Mesenchymal stem cell (in vitro differentiated cells and primary cell): ENCODE results near the gene PDZD2.

Experiments used
- DNase-seq: peaks from one replicate; pipeline ENCODE4 v3.0.0-alpha.2; 2013
- H2AFZ ChIP-seq: one replicate; pipeline ENCODE4 v1.6.1; 2013; ENCODE audit warnings: low read depth, mild to moderate bottlenecking, control low read depth, inconsistent platforms, low read length, moderate library complexity
- H2AK5ac ChIP-seq: 2 replicates; pipeline ENCODE4 v1.6.1; 2013; ENCODE audit warnings: low read length, moderate library complexity, mild to moderate bottlenecking, inconsistent platforms; ENCODE audit not compliant: severe bottlenecking
- H2BK120ac ChIP-seq: one replicate; pipeline ENCODE4 v1.6.1; 2013; ENCODE audit warnings: low read depth, mild to moderate bottlenecking, inconsistent platforms, low read length, moderate library complexity
- H2BK12ac ChIP-seq, 2 experiments: one replicate each; pipeline ENCODE4 v1.6.1; 2013; ENCODE audit warnings: inconsistent platforms in 2 of 2, low read length in 2 of 2, mild to moderate bottlenecking in 2 of 2, moderate library complexity in 2 of 2, control low read depth in 1 of 2
- H2BK15ac ChIP-seq: one replicate; pipeline ENCODE4 v1.6.1; 2013; ENCODE audit warnings: mild to moderate bottlenecking, low read depth, inconsistent platforms; ENCODE audit not compliant: poor library complexity, severe bottlenecking
- H2BK5ac ChIP-seq: 2 replicates; pipeline ENCODE4 v1.6.1; 2013; ENCODE audit warnings: low read depth, mild to moderate bottlenecking, low read length, control low read depth, inconsistent platforms; ENCODE audit not compliant: poor library complexity, severe bottlenecking
- H3K14ac ChIP-seq, 2 experiments: one replicate each; pipeline ENCODE4 v1.6.1; 2013; ENCODE audit warnings: inconsistent platforms in 2 of 2, low read length in 2 of 2, control low read depth in 1 of 2, mild to moderate bottlenecking in 1 of 2, moderate library complexity in 1 of 2
- H3K18ac ChIP-seq, 2 experiments: one replicate each; pipeline ENCODE4 v1.6.1; 2013; ENCODE audit warnings: inconsistent platforms in 2 of 2, low read length in 2 of 2, control low read depth in 1 of 2, low read depth in 1 of 2, mild to moderate bottlenecking in 1 of 2
- H3K23ac ChIP-seq, 2 experiments: one replicate each; pipeline ENCODE4 v1.6.1; 2013; ENCODE audit warnings: inconsistent platforms in 2 of 2, low read length in 2 of 2, mild to moderate bottlenecking in 2 of 2, moderate library complexity in 2 of 2, control low read depth in 1 of 2
- H3K27ac ChIP-seq: 2 replicates; pipeline ENCODE4 v1.5.1; 2013; ENCODE audit warnings: mild to moderate bottlenecking, moderate library complexity, low read length, control low read depth, inconsistent platforms; ENCODE audit not compliant: poor library complexity, severe bottlenecking
- H3K27me3 ChIP-seq, 2 experiments: 2 replicates each; pipeline versions ENCODE4 v1.6.1 to v1.7.0; 2013; ENCODE audit warnings: low read length in 2 of 2, mild to moderate bottlenecking in 2 of 2, moderate library complexity in 2 of 2, control low read depth in 1 of 2, inconsistent platforms in 1 of 2; ENCODE audit not compliant: control insufficient read depth in 1 of 2, insufficient read depth in 1 of 2
- H3K36me3 ChIP-seq, 2 experiments: 2 replicates each; pipeline versions ENCODE4 v1.6.1 to v1.7.0; 2013; ENCODE audit warnings: low read length in 2 of 2, control low read depth in 1 of 2, inconsistent platforms in 1 of 2, low read depth in 1 of 2, mild to moderate bottlenecking in 1 of 2; ENCODE audit not compliant: insufficient read depth in 2 of 2, control insufficient read depth in 1 of 2
- H3K4ac ChIP-seq, 2 experiments: one replicate each; pipeline ENCODE4 v1.6.1; 2013; ENCODE audit warnings: inconsistent platforms in 2 of 2, low read length in 2 of 2, mild to moderate bottlenecking in 2 of 2, moderate library complexity in 2 of 2, control low read depth in 1 of 2, low read depth in 1 of 2
- H3K4me1 ChIP-seq: 2 replicates; pipeline ENCODE4 v1.6.1; 2013; ENCODE audit warnings: low read depth, low read length, control low read depth; ENCODE audit not compliant: control insufficient read depth, insufficient read depth
- H3K4me2 ChIP-seq: 2 replicates; pipeline ENCODE4 v1.6.1; 2013; ENCODE audit warnings: low read length, mild to moderate bottlenecking, inconsistent platforms; ENCODE audit not compliant: poor library complexity, severe bottlenecking
- H3K4me3 ChIP-seq, 2 experiments: 2 replicates each; pipeline versions ENCODE4 v1.5.1 to v1.7.0; 2013; ENCODE audit warnings: low read length in 2 of 2, mild to moderate bottlenecking in 2 of 2, control low read depth in 1 of 2, low read depth in 1 of 2; ENCODE audit not compliant: insufficient read depth in 1 of 2
- H3K79me1 ChIP-seq: replicated peaks from 2 replicates; pipeline ENCODE4 v1.6.1; 2013; ENCODE audit warnings: mild to moderate bottlenecking, control low read depth, low read length, inconsistent platforms; ENCODE audit not compliant: poor library complexity, severe bottlenecking
- H3K9ac ChIP-seq: 2 replicates; pipeline ENCODE4 v1.7.0; 2013; ENCODE audit warnings: mild to moderate bottlenecking, low read length, moderate library complexity
- H3K9me3 ChIP-seq: 2 replicates; pipeline ENCODE4 v1.7.0; 2013; ENCODE audit warnings: mild to moderate bottlenecking, low read length; ENCODE audit not compliant: control insufficient read depth
- H4K8ac ChIP-seq: one replicate; pipeline ENCODE4 v1.6.1; 2013; ENCODE audit warnings: inconsistent platforms, mild to moderate bottlenecking, low read length, moderate library complexity
- H4K91ac ChIP-seq: one replicate; pipeline ENCODE4 v1.6.1; 2013; ENCODE audit warnings: mild to moderate bottlenecking, low read length, inconsistent platforms
- WGBS: methylation state at CpG from one replicate; pipeline ENCODE4 v1.1.7; 2013; ENCODE audit warnings: mixed read lengths; 5-methylcytosine and 5-hydroxymethylcytosine counted together

Gene PDZD2

DNA sequence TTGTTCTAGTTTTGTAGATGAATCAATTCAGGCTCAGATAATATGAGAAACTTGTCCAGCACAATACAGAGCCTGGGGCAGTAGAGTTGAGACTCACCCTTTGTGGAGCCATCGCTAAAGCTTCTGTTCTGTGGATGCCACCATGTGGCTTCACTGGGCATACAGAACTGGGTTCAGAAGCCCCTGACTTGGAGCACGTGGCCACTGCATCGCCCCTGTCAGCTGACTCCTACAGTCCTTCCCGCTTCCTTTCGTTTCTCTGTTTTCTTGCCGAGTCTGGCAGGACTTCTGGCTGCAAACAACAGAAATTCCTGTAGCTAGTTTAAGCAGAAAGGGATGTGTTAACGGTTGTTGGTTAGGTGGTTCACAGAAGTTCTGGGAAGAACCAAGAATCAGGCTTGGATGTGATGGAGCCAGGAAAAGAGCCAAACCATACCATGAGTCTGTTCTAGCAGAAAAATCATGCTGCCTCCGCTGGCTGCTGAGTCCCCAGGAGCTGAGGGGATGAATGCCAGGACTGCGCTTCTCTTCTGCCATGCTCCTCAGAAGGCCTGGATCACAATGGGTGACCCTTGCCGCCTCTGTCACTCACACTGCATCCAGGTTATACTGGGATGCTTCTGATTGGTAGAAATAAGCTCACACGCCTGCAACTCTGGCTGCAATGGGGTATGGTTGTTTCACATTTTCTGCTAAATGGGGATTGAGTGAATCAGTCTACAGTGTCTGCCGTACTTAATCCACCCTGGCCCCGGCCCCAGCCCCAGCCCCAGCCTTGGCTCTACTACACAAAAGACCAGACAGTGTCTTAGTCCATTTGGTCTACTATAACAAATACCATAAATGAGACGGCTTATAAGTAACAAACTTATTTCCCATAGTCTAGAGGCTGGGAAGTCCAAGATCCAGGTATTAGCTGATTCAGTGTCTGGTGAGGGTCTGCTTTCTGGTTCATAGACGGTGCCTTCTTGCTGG, 272.6 kb downstream of the PDZD2 start:
- Histone ChIP-seq H2BK5ac (no peak overlapping the region), H3K14ac (no peak overlapping the region), H3K9ac (no peak overlapping the region), H4K91ac (no peak overlapping the region), H2AK5ac (no peak overlapping the region), H3K4me3 (no peak overlapping the region), H3K36me3 (no peaks in the 10 kb centered on the region), H3K4me2 (no peak overlapping the region), H2BK120ac (no peak overlapping the region), H3K9me3 (no peaks in the 10 kb centered on the region), H2BK15ac (no peak overlapping the region), H3K18ac (no peak overlapping the region), H3K27ac (no peak overlapping the region), H2AFZ (no peak overlapping the region), H3K23ac (no peak overlapping the region), H2BK12ac (no peak overlapping the region), H3K79me1 (no peaks in the 10 kb centered on the region), H3K4ac (no peak overlapping the region), H4K8ac (no peak overlapping the region), H3K4me1 (no peaks in the 10 kb centered on the region), H3K27me3 (peaks cover 4 to 22% of the 10 kb centered on the region in 2 experiments)
- 92% methylated on average over 14 of the region's 15 CpGs for WGBS
- DNase-seq = no peak

DNA sequence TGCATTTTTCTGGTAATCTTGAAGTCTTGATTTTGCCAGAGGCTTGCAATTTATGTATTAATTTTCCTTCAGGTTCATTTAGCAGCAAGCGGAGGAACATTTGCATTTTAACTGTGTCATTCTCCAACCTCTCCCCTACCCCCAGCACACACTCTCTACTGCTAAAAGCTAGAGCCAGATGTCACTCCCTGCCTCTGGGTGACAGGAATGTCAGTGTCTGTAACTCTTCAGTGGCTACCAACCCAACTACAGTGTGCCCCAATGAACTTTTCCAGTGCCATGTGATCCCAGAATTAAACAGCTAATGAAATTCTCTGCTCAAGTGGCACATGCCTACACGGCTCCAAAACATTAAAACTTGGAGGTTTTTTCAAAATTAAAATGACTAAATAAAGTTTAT, 274.9 kb downstream of the PDZD2 start:
- H3K27me3 ChIP-seq = peaks cover 4 to 28% of the 10 kb centered on the region in 2 experiments
- H3K23ac ChIP-seq = no peak overlapping the region
- H3K79me1 ChIP-seq = no peaks in the 10 kb centered on the region
- H3K4me1 ChIP-seq = no peaks in the 10 kb centered on the region
- H2BK5ac ChIP-seq = no peak overlapping the region
- H2BK12ac ChIP-seq = no peak overlapping the region
- peak; percentile 19 for DNase-seq
- H3K4me2 ChIP-seq = no peak overlapping the region
- 93% methylated on average over 1 of the region's 2 CpGs for WGBS
- no peak overlapping the region for H3K27ac ChIP-seq
- no peak overlapping the region for H2AK5ac ChIP-seq
- H3K36me3 ChIP-seq = no peaks in the 10 kb centered on the region
- no peak overlapping the region for H3K4ac ChIP-seq
- H3K9ac ChIP-seq = no peak overlapping the region
- no peak overlapping the region for H4K8ac ChIP-seq
- H3K18ac ChIP-seq = no peak overlapping the region
- no peak overlapping the region for H4K91ac ChIP-seq
- no peak overlapping the region for H3K14ac ChIP-seq
- no peak overlapping the region for H2AFZ ChIP-seq
- no peak overlapping the region for H3K4me3 ChIP-seq
- no peaks in the 10 kb centered on the region for H3K9me3 ChIP-seq
- no peak overlapping the region for H2BK120ac ChIP-seq
- H2BK15ac ChIP-seq = no peak overlapping the region

DNA sequence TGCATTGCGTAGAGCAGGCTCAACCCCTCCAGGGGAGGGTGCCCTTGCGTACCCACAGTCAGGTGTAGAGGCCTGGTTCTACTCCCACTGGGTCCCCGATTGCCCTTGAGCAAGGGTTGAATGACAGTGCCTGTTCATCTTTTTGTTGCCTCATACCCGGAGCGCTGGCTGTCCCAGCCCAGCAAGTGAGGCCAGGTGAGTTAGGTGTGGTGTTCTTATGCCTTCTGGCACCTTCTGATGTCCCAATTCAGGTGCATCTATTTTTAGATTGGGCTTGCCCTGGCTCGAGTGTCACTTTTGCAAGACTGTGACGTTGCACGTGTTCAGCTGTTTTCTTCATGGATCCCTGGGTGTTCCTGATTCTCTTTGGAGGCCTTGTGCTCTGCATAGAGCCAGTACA, 277.4 kb downstream of the PDZD2 start:
- H2BK5ac ChIP-seq = no peak overlapping the region
- no peak overlapping the region for H3K4me3 ChIP-seq
- H2AK5ac ChIP-seq = no peak overlapping the region
- no peak overlapping the region for H3K4ac ChIP-seq
- H3K79me1 ChIP-seq = no peaks in the 10 kb centered on the region
- H2BK12ac ChIP-seq = peak overlapping the region in 1 of 2 experiments; percentile 57
- no peak overlapping the region for H3K18ac ChIP-seq
- H3K23ac ChIP-seq = no peak overlapping the region
- WGBS = 96% methylated on average over 8 of the region's 8 CpGs
- no peak overlapping the region for H2BK120ac ChIP-seq
- peaks cover 4 to 41% of the 10 kb centered on the region in 2 experiments for H3K27me3 ChIP-seq
- no peak overlapping the region for H3K4me2 ChIP-seq
- H3K9ac ChIP-seq = no peak overlapping the region
- H3K36me3 ChIP-seq = no peaks in the 10 kb centered on the region
- no peak overlapping the region for H3K14ac ChIP-seq
- H2BK15ac ChIP-seq = no peak overlapping the region
- H3K4me1 ChIP-seq = no peaks in the 10 kb centered on the region
- H3K27ac ChIP-seq = no peak overlapping the region
- no peak overlapping the region for H4K8ac ChIP-seq
- DNase-seq = no peak
- H4K91ac ChIP-seq = no peak overlapping the region
- no peak overlapping the region for H2AFZ ChIP-seq
- no peaks in the 10 kb centered on the region for H3K9me3 ChIP-seq

GRCh38 chr5:31918739-31919138, 279.8 kb downstream of the PDZD2 start:
- Histone ChIP-seq H3K4me1 (peaks cover 1% of the 10 kb centered on the region), H3K4me3 (no peak overlapping the region), H3K23ac (no peak overlapping the region), H2BK5ac (no peak overlapping the region), H3K18ac (no peak overlapping the region), H3K9me3 (no peaks in the 10 kb centered on the region), H2BK12ac (no peak overlapping the region), H3K9ac (no peak overlapping the region), H3K27ac (no peak overlapping the region), H3K27me3 (peaks cover 4 to 43% of the 10 kb centered on the region in 2 experiments), H3K79me1 (no peaks in the 10 kb centered on the region), H4K8ac (no peak overlapping the region), H2AK5ac (no peak overlapping the region), H4K91ac (no peak overlapping the region), H3K4me2 (no peak overlapping the region), H3K36me3 (no peaks in the 10 kb centered on the region), H2BK120ac (no peak overlapping the region), H3K4ac (peak overlapping the region in 1 of 2 experiments; percentile 30), H2AFZ (no peak overlapping the region), H3K14ac (no peak overlapping the region), H2BK15ac (no peak overlapping the region)
- WGBS = 91% methylated on average over 1 of the region's 3 CpGs
- DNase-seq = no peak
